ENCODE data around the gene TMEM50A.
"Not testable (repeated sequence)": the region's sequence is repeated elsewhere in the genome, so short reads cannot be mapped to it uniquely, and the experiment has no call there.

Gene TMEM50A

DNA sequence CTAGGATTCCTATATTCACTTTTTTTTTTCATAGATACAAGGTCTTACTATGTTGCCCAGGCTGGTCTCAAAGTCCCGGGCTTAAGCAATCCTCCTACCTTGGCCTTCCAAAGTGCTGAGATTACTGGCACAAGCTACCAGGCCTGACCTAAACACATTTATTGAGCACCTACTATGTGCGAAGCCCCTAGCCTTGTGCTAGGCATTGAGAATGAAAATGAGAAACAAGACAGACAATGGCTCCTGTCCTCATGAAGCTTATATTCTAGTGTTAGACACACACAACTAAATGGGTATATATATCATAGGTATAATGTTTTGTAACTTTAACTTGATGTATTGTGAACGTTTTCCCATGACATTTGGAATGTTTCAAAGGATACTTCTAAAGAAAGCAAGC is 11.5 kb downstream of the TMEM50A start:
- TF ChIP-seq, protein P1, sequence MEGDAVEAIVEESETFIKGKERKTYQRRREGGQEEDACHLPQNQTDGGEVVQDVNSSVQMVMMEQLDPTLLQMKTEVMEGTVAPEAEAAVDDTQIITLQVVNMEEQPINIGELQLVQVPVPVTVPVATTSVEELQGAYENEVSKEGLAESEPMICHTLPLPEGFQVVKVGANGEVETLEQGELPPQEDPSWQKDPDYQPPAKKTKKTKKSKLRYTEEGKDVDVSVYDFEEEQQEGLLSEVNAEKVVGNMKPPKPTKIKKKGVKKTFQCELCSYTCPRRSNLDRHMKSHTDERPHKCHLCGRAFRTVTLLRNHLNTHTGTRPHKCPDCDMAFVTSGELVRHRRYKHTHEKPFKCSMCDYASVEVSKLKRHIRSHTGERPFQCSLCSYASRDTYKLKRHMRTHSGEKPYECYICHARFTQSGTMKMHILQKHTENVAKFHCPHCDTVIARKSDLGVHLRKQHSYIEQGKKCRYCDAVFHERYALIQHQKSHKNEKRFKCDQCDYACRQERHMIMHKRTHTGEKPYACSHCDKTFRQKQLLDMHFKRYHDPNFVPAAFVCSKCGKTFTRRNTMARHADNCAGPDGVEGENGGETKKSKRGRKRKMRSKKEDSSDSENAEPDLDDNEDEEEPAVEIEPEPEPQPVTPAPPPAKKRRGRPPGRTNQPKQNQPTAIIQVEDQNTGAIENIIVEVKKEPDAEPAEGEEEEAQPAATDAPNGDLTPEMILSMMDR (IDR thresholded peaks at IDR 0.05; ENCODE audit: low read depth, low read length), result no peak
- H3K4me3 ChIP-seq (ENCODE audit: low read depth, low read length), result no peak overlapping the region

DNA sequence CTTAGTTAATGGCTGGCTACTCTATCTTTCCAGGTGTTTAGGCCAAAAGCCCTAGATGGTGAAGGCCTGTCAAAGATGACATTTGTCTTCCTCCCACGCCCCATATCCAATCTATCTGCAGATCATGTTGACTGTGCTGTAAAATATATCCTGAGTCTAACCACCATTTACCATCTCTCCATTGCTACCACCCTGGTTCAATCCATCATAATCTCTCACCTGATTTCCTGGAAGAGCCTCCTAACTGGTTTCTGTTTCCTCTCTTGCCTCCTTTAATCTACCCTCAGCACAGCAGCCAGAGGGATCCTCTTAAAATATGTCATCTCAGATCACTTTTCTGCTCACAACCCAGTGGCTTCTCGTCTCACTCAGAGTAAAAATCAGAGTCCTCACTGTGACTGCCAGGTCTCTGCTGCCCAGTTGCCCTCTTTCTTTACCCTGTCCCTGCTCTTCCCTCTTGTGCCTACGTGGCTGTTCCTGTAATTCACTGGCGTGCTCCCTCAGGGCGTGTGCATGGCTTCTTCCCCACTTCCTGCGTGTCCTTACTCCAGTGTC is 17.8 kb downstream of the TMEM50A start:
- no peak overlapping the region for H3K4me3 ChIP-seq (ENCODE audit: low read depth, low read length)

DNA sequence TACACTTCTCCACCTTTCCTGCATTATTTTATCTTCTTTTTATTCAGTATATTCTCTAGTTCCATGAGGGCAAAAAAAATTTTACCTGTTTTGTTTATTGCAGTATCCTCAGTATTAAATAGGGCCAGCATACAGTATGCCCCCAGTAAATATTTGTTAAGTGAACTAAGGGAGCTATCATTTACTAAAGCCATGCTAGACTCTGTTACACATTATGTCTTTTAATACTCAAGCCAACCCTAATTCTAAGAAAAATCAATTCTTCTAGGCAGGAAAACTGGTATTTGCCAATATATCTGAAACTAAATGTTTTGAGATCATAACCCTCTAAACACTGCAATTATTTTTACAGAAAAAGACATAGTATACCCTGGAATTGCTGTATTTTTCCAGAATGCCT is 18.3 kb downstream of the TMEM50A start:
- no peak overlapping the region for H3K4me3 ChIP-seq (ENCODE audit: low read depth, low read length)
- TF ChIP-seq, protein P1 (IDR thresholded peaks at IDR 0.05; ENCODE audit: low read depth, low read length), result no peak

More for the DNA sequence above, 17.8 kb downstream of the TMEM50A start:
- TF ChIP-seq, protein P1 (IDR thresholded peaks at IDR 0.05; ENCODE audit: low read depth, low read length), result no peak

DNA sequence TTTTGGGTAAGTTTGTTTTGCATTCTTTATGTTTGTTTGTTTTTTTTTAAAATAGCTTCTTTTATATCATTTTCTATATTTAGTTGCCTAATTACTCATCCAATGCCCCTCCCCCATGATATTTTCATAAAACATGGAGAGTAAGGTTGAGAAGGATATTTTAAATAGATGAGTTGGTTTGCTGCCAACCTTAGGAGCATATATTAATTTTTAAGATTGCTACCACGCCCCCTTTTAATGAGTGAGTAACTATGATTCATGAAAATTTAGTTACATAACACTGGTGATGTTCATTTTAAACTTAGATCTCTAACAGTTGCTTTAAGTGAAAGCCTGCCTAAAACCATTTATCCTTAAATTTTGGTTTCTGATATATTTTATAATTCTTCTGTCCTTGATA is 18.7 kb downstream of the TMEM50A start:
- TF ChIP-seq, protein P1 (IDR thresholded peaks at IDR 0.05; ENCODE audit: low read depth, low read length), result no peak
- no peak overlapping the region for H3K4me3 ChIP-seq (ENCODE audit: low read depth, low read length)

DNA sequence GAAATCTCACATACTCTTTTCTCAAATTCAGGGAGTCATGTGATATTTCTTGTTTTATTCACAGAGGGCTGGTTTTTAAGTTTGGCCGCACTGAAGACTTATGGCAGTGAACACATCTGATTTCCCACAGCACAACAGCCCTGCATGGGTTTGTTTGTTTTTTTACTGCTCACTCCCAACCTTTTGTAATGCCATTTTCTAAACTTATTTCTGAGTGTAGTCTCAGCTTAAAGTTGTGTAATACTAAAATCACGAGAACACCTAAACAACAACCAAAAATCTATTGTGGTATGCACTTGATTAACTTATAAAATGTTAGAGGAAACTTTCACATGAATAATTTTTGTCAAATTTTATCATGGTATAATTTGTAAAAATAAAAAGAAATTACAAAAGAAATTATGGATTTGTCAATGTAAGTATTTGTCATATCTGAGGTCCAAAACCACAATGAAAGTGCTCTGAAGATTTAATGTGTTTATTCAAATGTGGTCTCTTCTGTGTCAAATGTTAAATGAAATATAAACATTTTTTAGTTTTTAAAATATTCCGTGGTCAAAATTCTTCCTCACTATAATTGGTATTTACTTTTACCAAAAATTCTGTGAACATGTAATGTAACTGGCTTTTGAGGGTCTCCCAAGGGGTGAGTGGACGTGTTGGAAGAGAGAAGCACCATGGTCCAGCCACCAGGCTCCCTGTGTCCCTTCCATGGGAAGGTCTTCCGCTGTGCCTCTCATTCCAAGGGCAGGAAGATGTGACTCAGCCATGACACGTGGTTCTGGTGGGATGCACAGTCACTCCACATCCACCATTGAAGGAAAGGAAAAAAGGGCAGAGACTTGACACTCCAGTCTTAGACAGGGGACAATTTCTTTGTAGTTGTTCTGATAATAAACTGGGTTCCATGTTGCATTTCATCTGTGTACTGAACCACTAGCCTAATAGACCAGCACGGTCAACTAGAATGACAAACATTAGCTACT is 22.8 kb downstream of the TMEM50A start:
- TF ChIP-seq, protein P1 (IDR thresholded peaks at IDR 0.05; ENCODE audit: low read depth, low read length), result no peak
- no peak overlapping the region for H3K4me3 ChIP-seq (ENCODE audit: low read depth, low read length)

DNA sequence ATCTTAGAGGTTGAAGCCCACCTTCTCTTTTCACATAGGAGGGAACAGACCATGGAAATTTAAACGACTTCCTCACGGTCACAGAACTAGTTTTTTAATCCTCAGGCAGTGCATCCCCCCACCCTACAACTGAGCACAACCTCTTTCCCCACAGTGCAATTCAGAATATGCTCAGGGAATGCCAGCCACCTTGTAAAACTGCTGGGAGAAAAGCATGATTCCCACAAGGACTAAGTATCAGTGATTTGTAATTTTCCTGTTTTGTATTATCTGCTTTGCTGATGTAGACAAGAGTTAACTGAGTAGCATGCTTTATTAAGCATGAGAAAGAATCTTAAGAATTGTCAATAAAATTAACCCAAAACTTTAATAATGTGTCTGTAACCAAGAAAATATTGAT is 23.8 kb downstream of the TMEM50A start:
- TF ChIP-seq, protein P1 (IDR thresholded peaks at IDR 0.05; ENCODE audit: low read depth, low read length), result no peak
- no peak overlapping the region for H3K4me3 ChIP-seq (ENCODE audit: low read depth, low read length)

DNA sequence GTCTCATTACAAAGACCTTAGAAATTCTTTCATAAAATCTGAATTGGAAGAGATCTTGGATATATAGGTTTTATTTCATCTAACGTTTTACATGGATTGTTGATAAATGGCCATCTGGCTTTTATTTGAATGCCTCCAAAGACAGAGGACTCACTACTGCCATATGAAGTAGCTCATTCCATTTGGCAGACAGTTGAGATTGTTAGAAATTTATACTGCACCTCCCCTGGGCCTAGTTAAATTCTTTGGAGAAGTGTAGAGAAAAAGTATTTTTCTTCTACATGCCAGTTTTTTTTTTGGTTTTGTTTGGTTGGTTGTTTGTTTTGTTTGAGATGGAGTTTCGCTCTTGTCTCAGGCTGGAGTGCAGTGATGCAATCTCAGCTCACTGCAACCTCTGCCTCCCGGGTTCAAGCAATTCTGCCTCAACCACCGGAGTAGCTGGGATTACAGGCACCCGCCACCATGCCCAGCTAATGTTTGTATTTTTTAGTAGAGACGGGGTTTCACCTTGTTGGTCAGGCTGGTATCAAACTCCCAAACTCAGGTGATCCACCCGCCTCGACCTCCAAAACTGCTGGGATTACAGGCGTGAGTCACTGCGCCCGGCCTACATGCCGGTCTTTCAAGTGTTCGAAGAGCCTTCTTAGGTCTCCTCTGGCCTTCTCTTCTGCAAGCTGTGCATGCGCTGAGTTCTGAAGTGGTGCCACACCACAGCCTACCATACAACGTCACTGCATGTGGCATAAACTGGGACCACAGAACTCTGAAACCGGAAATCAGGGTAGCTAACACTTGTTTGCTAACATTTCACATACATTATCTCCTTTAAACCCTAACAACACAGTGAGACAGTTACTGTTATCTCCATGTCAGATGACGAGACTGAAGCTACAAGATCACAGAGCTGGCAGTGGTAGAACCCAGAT is 24.8 kb downstream of the TMEM50A start:
- not testable (repeated sequence) for H3K4me3 ChIP-seq (ENCODE audit: low read depth, low read length)

Measured in WI38 (cell line).